GM23338 (cell line): ENCODE results near the gene NPNT. TPM values are rescaled to one million over a fixed set of nuclear protein-coding genes. Genes with fewer than 3 reads are reported as not detected.

Experiments
- ATAC-seq: fragments of 200-7000 bp; cut with Tn5 transposase; 3 replicates; pipeline ENCODE4 v1.9.1; 2020
- DNase-seq: peaks from one replicate; pipeline ENCODE4 v3.0.0-alpha.2; 2015; ENCODE audit warnings: low spot score
- H2AFZ ChIP-seq: fragments of 200-600 bp; sonication (generic); 2 replicates; pipeline ENCODE4 v1.8.0; 2016; ENCODE audit warnings: antibody characterized with exemption, mild to moderate bottlenecking, moderate library complexity
- H3F3A ChIP-seq: fragments of 200-600 bp; sonication (generic); replicated peaks from 2 replicates; pipeline ENCODE4 v1.8.0; 2017; ENCODE audit warnings: antibody characterized with exemption, mixed run types, low read depth
- H3K27ac ChIP-seq: fragments of 200-600 bp; sonication (generic); 2 replicates; pipeline ENCODE4 v1.6.1; 2016; ENCODE audit warnings: low read depth
- H3K27me3 ChIP-seq: fragments of 200-600 bp; sonication (generic); 2 replicates; pipeline ENCODE4 v1.8.0; 2016; ENCODE audit warnings: mild to moderate bottlenecking, mixed run types, moderate library complexity; ENCODE audit not compliant: insufficient read depth
- H3K36me3 ChIP-seq: fragments of 200-600 bp; sonication (generic); 2 replicates; pipeline ENCODE4 v1.8.0; 2016; ENCODE audit warnings: mild to moderate bottlenecking; ENCODE audit not compliant: insufficient read depth
- H3K4me1 ChIP-seq: fragments of 200-600 bp; sonication (generic); 2 replicates; pipeline ENCODE4 v1.8.0; 2016; ENCODE audit warnings: mild to moderate bottlenecking, moderate library complexity; ENCODE audit not compliant: insufficient read depth
- H3K4me2 ChIP-seq: fragments of 200-600 bp; sonication (generic); 2 replicates; pipeline ENCODE4 v1.7.1; 2017; ENCODE audit warnings: mixed run types
- H3K4me3 ChIP-seq: fragments of 200-600 bp; sonication (generic); 2 replicates; pipeline ENCODE4 v1.6.1; 2016; ENCODE audit warnings: mixed run types
- H3K79me2 ChIP-seq: fragments of 200-600 bp; sonication (generic); replicated peaks from 2 replicates; pipeline ENCODE4 v1.8.0; 2017; ENCODE audit warnings: mild to moderate bottlenecking; ENCODE audit not compliant: insufficient read depth
- H3K9me2 ChIP-seq: fragments of 200-600 bp; sonication (generic); 2 replicates; pipeline ENCODE4 v1.8.0; 2017; ENCODE audit not compliant: insufficient read depth
- H4K20me1 ChIP-seq: fragments of 200-600 bp; sonication (generic); replicated peaks from 2 replicates; pipeline ENCODE4 v1.8.0; 2017; ENCODE audit warnings: mild to moderate bottlenecking; ENCODE audit not compliant: insufficient read depth
- H3K27ac Mint-ChIP-seq: 2 replicates; pipeline ENCODE4 v1.8.0; 2020; ENCODE audit warnings: inconsistent platforms, mild to moderate bottlenecking, moderate library complexity, mixed read lengths
- H3K27me3 Mint-ChIP-seq: 3 replicates; pipeline ENCODE4 v1.8.0; 2022; ENCODE audit warnings: low read depth, mild to moderate bottlenecking, moderate library complexity, mixed read lengths, inconsistent platforms; ENCODE audit not compliant: insufficient read depth, poor library complexity
- H3K36me3 Mint-ChIP-seq: 3 replicates; pipeline ENCODE4 v1.8.0; 2021; ENCODE audit warnings: low read depth, mild to moderate bottlenecking, inconsistent platforms, moderate library complexity, mixed read lengths
- H3K4me1 Mint-ChIP-seq: 3 replicates; pipeline ENCODE4 v1.8.0; 2020; ENCODE audit warnings: mild to moderate bottlenecking, inconsistent platforms, mixed read lengths
- H3K4me3 Mint-ChIP-seq: 3 replicates; pipeline ENCODE4 v1.8.0; 2021; ENCODE audit warnings: moderate library complexity, mild to moderate bottlenecking, inconsistent platforms, mixed read lengths
- H3K9me3 Mint-ChIP-seq: 3 replicates; pipeline ENCODE4 v1.8.0; 2020; ENCODE audit warnings: moderate library complexity, mild to moderate bottlenecking, inconsistent platforms, mixed read lengths
- CREB1 ChIP-seq: fragments of 250-450 bp; sonication (Bioruptor Pico); IDR thresholded peaks from 2 replicates; pipeline ENCODE4 v1.5.0; 2020; ENCODE audit warnings: low read depth, mild to moderate bottlenecking, moderate library complexity
- EZH2 ChIP-seq: fragments of 200-600 bp; sonication (generic); IDR thresholded peaks from one replicate; pipeline ENCODE4 v1.8.0; 2017; ENCODE audit warnings: antibody characterized with exemption, mild to moderate bottlenecking, low read depth; ENCODE audit not compliant: unreplicated experiment
- EZH2phosphoT487 ChIP-seq: fragments of 200-600 bp; sonication (generic); IDR thresholded peaks from one replicate; pipeline ENCODE4 v1.8.1; 2018; ENCODE audit warnings: antibody characterized with exemption; ENCODE audit not compliant: unreplicated experiment
- JUNB ChIP-seq: IDR thresholded peaks from one replicate; pipeline ENCODE4 v1.6.1; 2016; ENCODE audit warnings: antibody characterized with exemption; ENCODE audit not compliant: unreplicated experiment
- NANOG ChIP-seq: IDR thresholded peaks from 2 replicates; pipeline ENCODE4 v1.6.1; 2016; ENCODE audit warnings: antibody characterized with exemption, borderline replicate concordance
- POLR2AphosphoS5 ChIP-seq: IDR thresholded peaks from 2 replicates; pipeline ENCODE4 v1.6.1; 2016; ENCODE audit warnings: antibody characterized with exemption, low read depth
- STAT1 ChIP-seq: IDR thresholded peaks from one replicate; pipeline ENCODE4 v1.6.1; 2016; ENCODE audit warnings: antibody characterized with exemption; ENCODE audit not compliant: unreplicated experiment
- ZNF114 ChIP-seq: fragments of 250-450 bp; sonication (Bioruptor Pico); IDR thresholded peaks from 2 replicates; pipeline ENCODE4 v1.5.0; 2020; ENCODE audit warnings: mild to moderate bottlenecking, moderate library complexity
- ZNF331 ChIP-seq: fragments of 250-450 bp; sonication (Bioruptor Pico); IDR thresholded peaks from 2 replicates; pipeline ENCODE4 v1.5.0; 2020; ENCODE audit warnings: low read depth, mild to moderate bottlenecking, moderate library complexity
- polyA plus RNA-seq: library from polyadenylated mRNA; unstranded; fragments of >200 nt; fragmentation: Nextera tagmentation; extraction: Ambion mirVana; gene quantifications from 2 replicates; pipeline ENCODE4 v1.2.1, GENCODE V29; 2016
- total RNA-seq: library from RNA; depleted of rRNA; stranded (reverse); fragments of >200 nt; shearing (Covaris generic); gene quantifications from 2 replicates; pipeline ENCODE4 v1.2.3, GENCODE V29; 2014
- TF ChIP-seq, protein P1 (sequence below): fragments of 250-450 bp; sonication (Bioruptor Pico); IDR thresholded peaks from 2 replicates; pipeline ENCODE4 v1.5.0; 2020; ENCODE audit warnings: mild to moderate bottlenecking, moderate library complexity
- TF ChIP-seq, protein P2 (sequence below), 2 experiments: fragments of 200-600 bp in 1 of 2; sonication (generic) in 1 of 2; conservative IDR thresholded peaks; 2 replicates each; pipeline versions ENCODE4 v1.5.1 to v1.6.1; 2016 to 2017; ENCODE audit warnings: antibody characterized with exemption in 2 of 2, low read depth in 2 of 2, mild to moderate bottlenecking in 2 of 2, moderate library complexity in 1 of 2
- TF ChIP-seq, protein P3 (sequence below): IDR thresholded peaks from one replicate; pipeline ENCODE4 v1.6.1; 2018; ENCODE audit warnings: antibody characterized with exemption; ENCODE audit not compliant: unreplicated experiment
- TF ChIP-seq, protein P4 (sequence below): IDR thresholded peaks from 2 replicates; pipeline ENCODE4 v1.6.1; 2016; ENCODE audit warnings: antibody characterized with exemption

The NPNT gene
- total and polyA plus RNA-seq, 2 experiments from 2014 or later, result 1.4 TPM

DNA sequence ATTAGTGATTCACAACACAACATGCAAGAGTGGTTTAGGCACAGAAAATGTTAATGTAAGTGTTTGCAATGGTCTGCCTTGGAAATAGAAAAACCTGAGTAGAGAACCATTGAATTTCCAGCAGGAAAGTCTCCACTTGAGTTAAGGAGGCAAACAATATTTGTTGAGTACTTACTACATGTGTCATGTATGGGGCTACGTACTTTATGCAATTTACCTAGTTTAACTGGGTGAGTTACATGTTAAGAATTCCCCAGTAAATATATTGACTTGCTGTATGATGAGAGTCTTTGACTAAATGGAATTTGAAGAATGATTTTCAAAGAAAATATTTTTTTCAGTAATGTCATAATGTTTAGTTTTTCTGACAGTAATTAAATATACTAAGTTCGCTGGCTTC is 7.8 kb upstream of the NPNT start:
- Histone ChIP-seq H3K36me3 (no peaks in the 10 kb centered on the region), H2AFZ (no peak overlapping the region), H3K4me2 (no peak overlapping the region), H3K79me2 (no peaks in the 10 kb centered on the region), H4K20me1 (no peaks in the 10 kb centered on the region), H3K27ac (no peak overlapping the region), H3K4me3 (no peak overlapping the region), H3K27me3 (peaks cover 4% of the 10 kb centered on the region; the same call in 1 of the 2 replicates), H3F3A (no peaks in the 10 kb centered on the region), H3K4me1 (no peaks in the 10 kb centered on the region), H3K9me2 (0 out of 2 replicates have a peak, but pooled peaks cover 4% of the 10 kb centered on the region)
- no peaks in the 10 kb centered on the region for H3K36me3 Mint-ChIP-seq
- no peak overlapping the region for H3K4me3 Mint-ChIP-seq
- TF ChIP-seq EZH2phosphoT487 (no peak), NANOG (no peak), STAT1 (no peak), EZH2 (no peak), CREB1 (CRISPR knock-in tag) (no peak), JUNB (no peak), POLR2AphosphoS5 (no peak), ZNF114 (no peak), ZNF331 (no peak)
- TF ChIP-seq, protein P1, sequence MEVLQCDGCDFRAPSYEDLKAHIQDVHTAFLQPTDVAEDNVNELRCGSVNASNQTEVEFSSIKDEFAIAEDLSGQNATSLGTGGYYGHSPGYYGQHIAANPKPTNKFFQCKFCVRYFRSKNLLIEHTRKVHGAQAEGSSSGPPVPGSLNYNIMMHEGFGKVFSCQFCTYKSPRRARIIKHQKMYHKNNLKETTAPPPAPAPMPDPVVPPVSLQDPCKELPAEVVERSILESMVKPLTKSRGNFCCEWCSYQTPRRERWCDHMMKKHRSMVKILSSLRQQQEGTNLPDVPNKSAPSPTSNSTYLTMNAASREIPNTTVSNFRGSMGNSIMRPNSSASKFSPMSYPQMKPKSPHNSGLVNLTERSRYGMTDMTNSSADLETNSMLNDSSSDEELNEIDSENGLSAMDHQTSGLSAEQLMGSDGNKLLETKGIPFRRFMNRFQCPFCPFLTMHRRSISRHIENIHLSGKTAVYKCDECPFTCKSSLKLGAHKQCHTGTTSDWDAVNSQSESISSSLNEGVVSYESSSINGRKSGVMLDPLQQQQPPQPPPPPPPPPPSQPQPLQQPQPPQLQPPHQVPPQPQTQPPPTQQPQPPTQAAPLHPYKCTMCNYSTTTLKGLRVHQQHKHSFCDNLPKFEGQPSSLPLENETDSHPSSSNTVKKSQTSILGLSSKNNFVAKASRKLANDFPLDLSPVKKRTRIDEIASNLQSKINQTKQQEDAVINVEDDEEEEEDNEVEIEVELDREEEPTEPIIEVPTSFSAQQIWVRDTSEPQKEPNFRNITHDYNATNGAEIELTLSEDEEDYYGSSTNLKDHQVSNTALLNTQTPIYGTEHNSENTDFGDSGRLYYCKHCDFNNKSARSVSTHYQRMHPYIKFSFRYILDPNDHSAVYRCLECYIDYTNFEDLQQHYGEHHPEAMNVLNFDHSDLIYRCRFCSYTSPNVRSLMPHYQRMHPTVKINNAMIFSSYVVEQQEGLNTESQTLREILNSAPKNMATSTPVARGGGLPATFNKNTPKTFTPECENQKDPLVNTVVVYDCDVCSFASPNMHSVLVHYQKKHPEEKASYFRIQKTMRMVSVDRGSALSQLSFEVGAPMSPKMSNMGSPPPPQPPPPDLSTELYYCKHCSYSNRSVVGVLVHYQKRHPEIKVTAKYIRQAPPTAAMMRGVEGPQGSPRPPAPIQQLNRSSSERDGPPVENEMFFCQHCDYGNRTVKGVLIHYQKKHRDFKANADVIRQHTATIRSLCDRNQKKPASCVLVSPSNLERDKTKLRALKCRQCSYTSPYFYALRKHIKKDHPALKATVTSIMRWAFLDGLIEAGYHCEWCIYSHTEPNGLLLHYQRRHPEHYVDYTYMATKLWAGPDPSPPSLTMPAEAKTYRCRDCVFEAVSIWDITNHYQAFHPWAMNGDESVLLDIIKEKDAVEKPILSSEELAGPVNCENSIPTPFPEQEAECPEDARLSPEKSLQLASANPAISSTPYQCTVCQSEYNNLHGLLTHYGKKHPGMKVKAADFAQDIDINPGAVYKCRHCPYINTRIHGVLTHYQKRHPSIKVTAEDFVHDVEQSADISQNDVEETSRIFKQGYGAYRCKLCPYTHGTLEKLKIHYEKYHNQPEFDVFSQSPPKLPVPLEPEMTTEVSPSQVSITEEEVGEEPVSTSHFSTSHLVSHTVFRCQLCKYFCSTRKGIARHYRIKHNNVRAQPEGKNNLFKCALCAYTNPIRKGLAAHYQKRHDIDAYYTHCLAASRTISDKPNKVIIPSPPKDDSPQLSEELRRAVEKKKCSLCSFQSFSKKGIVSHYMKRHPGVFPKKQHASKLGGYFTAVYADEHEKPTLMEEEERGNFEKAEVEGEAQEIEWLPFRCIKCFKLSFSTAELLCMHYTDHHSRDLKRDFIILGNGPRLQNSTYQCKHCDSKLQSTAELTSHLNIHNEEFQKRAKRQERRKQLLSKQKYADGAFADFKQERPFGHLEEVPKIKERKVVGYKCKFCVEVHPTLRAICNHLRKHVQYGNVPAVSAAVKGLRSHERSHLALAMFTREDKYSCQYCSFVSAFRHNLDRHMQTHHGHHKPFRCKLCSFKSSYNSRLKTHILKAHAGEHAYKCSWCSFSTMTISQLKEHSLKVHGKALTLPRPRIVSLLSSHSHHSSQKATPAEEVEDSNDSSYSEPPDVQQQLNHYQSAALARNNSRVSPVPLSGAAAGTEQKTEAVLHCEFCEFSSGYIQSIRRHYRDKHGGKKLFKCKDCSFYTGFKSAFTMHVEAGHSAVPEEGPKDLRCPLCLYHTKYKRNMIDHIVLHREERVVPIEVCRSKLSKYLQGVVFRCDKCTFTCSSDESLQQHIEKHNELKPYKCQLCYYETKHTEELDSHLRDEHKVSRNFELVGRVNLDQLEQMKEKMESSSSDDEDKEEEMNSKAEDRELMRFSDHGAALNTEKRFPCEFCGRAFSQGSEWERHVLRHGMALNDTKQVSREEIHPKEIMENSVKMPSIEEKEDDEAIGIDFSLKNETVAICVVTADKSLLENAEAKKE, result no peak
- TF ChIP-seq, protein P2, sequence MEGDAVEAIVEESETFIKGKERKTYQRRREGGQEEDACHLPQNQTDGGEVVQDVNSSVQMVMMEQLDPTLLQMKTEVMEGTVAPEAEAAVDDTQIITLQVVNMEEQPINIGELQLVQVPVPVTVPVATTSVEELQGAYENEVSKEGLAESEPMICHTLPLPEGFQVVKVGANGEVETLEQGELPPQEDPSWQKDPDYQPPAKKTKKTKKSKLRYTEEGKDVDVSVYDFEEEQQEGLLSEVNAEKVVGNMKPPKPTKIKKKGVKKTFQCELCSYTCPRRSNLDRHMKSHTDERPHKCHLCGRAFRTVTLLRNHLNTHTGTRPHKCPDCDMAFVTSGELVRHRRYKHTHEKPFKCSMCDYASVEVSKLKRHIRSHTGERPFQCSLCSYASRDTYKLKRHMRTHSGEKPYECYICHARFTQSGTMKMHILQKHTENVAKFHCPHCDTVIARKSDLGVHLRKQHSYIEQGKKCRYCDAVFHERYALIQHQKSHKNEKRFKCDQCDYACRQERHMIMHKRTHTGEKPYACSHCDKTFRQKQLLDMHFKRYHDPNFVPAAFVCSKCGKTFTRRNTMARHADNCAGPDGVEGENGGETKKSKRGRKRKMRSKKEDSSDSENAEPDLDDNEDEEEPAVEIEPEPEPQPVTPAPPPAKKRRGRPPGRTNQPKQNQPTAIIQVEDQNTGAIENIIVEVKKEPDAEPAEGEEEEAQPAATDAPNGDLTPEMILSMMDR (conservative IDR thresholded peaks at IDR 0.05; ENCODE audit: low read depth in 2 of 2), result no peak
- TF ChIP-seq, protein P3, sequence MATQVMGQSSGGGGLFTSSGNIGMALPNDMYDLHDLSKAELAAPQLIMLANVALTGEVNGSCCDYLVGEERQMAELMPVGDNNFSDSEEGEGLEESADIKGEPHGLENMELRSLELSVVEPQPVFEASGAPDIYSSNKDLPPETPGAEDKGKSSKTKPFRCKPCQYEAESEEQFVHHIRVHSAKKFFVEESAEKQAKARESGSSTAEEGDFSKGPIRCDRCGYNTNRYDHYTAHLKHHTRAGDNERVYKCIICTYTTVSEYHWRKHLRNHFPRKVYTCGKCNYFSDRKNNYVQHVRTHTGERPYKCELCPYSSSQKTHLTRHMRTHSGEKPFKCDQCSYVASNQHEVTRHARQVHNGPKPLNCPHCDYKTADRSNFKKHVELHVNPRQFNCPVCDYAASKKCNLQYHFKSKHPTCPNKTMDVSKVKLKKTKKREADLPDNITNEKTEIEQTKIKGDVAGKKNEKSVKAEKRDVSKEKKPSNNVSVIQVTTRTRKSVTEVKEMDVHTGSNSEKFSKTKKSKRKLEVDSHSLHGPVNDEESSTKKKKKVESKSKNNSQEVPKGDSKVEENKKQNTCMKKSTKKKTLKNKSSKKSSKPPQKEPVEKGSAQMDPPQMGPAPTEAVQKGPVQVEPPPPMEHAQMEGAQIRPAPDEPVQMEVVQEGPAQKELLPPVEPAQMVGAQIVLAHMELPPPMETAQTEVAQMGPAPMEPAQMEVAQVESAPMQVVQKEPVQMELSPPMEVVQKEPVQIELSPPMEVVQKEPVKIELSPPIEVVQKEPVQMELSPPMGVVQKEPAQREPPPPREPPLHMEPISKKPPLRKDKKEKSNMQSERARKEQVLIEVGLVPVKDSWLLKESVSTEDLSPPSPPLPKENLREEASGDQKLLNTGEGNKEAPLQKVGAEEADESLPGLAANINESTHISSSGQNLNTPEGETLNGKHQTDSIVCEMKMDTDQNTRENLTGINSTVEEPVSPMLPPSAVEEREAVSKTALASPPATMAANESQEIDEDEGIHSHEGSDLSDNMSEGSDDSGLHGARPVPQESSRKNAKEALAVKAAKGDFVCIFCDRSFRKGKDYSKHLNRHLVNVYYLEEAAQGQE, result no peak
- TF ChIP-seq, protein P4, sequence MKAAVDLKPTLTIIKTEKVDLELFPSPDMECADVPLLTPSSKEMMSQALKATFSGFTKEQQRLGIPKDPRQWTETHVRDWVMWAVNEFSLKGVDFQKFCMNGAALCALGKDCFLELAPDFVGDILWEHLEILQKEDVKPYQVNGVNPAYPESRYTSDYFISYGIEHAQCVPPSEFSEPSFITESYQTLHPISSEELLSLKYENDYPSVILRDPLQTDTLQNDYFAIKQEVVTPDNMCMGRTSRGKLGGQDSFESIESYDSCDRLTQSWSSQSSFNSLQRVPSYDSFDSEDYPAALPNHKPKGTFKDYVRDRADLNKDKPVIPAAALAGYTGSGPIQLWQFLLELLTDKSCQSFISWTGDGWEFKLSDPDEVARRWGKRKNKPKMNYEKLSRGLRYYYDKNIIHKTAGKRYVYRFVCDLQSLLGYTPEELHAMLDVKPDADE, result no peak
- ATAC-seq (no peak), DNase-seq (no peak)
- no peak overlapping the region for H3K27ac Mint-ChIP-seq
- no peaks in the 10 kb centered on the region for H3K4me1 Mint-ChIP-seq
- no peaks in the 10 kb centered on the region for H3K27me3 Mint-ChIP-seq
- H3K9me3 Mint-ChIP-seq, result no peaks in the 10 kb centered on the region
